NT2/D1 (cell line): ENCODE data around the gene PIK3CD.

Experiments
- SUZ12 ChIP-seq: IDR thresholded peaks from 2 replicates; pipeline ENCODE4 v1.6.1; 2011; ENCODE audit not compliant: insufficient read length, insufficient read depth; ENCODE audit errors: extremely low read depth
- YY1 ChIP-seq: IDR thresholded peaks from 2 replicates; pipeline ENCODE4 v1.6.1; 2011; ENCODE audit not compliant: insufficient read length, insufficient read depth
- ZNF274 ChIP-seq: IDR thresholded peaks from 2 replicates; pipeline ENCODE4 v1.6.1; 2011; ENCODE audit warnings: mild to moderate bottlenecking, low read depth, low read length

DNA sequence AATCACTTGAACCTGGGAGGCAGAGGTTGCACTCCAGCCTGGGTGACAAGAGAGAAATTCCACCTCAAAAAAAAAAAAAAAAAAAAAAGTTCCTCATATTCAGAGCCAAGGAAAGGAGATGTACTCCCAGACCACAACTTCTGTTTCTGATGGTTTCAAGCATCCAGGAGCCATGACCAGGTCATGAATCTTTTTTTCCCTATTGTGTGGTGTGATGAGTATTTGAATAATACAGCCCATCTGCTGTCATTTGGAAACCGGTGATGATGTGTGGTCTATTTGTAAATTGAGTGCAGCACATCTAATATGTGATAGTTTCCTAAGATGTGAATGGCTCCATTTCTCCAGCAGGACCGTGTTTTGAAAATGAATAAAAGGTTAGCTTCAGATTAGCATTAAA, 18.6 kb downstream of the PIK3CD start:
- TF ChIP-seq SUZ12 (no peak), YY1 (no peak), ZNF274 (no peak)
